Thymus (tissue), 11 donors: ENCODE results near the gene NSUN4. TPM values are rescaled to one million over a fixed set of nuclear protein-coding genes. Genes with fewer than 3 reads are reported as not detected.

Experiments
- DNase-seq, 9 donors: peaks; one replicate each; pipeline ENCODE4 v3.0.0-alpha.2; 2013; ENCODE audit warnings: low spot score in 9 of 9, low read depth in 6 of 9, missing footprints in 1 of 9
- H3K27ac ChIP-seq, 2 donors: one replicate each; pipeline ENCODE4 v1.5.1; 2013; ENCODE audit warnings: control low read depth in 1 of 2, low read depth in 1 of 2, low read length in 1 of 2, mild to moderate bottlenecking in 1 of 2, moderate library complexity in 1 of 2
- H3K27me3 ChIP-seq, 2 donors: one replicate each; pipeline ENCODE4 v1.5.1; 2013; ENCODE audit warnings: low read length in 1 of 2; ENCODE audit not compliant: control insufficient read depth in 2 of 2, insufficient read depth in 1 of 2
- H3K36me3 ChIP-seq, 2 donors: one replicate each; pipeline ENCODE4 v1.5.1; 2013; ENCODE audit warnings: low read length in 1 of 2, mild to moderate bottlenecking in 1 of 2, moderate library complexity in 1 of 2; ENCODE audit not compliant: control insufficient read depth in 2 of 2, insufficient read depth in 2 of 2
- H3K4me1 ChIP-seq, 2 donors: one replicate each; pipeline ENCODE4 v1.5.1; 2013; ENCODE audit warnings: low read length in 2 of 2; ENCODE audit not compliant: control insufficient read depth in 2 of 2, insufficient read depth in 2 of 2
- H3K4me3 ChIP-seq, 2 donors: one replicate each; pipeline ENCODE4 v1.5.1; 2013; ENCODE audit warnings: low read length in 2 of 2, control low read depth in 1 of 2, mild to moderate bottlenecking in 1 of 2
- H3K9me3 ChIP-seq, 2 donors: one replicate each; pipeline ENCODE4 v1.5.1; 2013; ENCODE audit warnings: low read length in 1 of 2, mild to moderate bottlenecking in 1 of 2; ENCODE audit not compliant: control insufficient read depth in 2 of 2, insufficient read depth in 1 of 2
- WGBS: extraction: QIAGEN DNeasy Blood & Tissue Kit; methylation state at CpG from one replicate; pipeline ENCODE4 v1.1.7; 2013; 5-methylcytosine and 5-hydroxymethylcytosine counted together
- polyA plus RNA-seq: library from polyadenylated mRNA; stranded (reverse); fragments of 200-250 nt; gene quantifications from one replicate; pipeline ENCODE4 v1.2.3, GENCODE V29; 2013
- total RNA-seq: library from RNA; stranded (reverse); fragments of 120-200 nt; gene quantifications from one replicate; pipeline ENCODE4 v1.2.4, GENCODE V29; 2013
- donor health status: healthy.

The NSUN4 gene
- total and polyA plus RNA-seq, 2 donors = 9.9 to 10.0 TPM

DNA sequence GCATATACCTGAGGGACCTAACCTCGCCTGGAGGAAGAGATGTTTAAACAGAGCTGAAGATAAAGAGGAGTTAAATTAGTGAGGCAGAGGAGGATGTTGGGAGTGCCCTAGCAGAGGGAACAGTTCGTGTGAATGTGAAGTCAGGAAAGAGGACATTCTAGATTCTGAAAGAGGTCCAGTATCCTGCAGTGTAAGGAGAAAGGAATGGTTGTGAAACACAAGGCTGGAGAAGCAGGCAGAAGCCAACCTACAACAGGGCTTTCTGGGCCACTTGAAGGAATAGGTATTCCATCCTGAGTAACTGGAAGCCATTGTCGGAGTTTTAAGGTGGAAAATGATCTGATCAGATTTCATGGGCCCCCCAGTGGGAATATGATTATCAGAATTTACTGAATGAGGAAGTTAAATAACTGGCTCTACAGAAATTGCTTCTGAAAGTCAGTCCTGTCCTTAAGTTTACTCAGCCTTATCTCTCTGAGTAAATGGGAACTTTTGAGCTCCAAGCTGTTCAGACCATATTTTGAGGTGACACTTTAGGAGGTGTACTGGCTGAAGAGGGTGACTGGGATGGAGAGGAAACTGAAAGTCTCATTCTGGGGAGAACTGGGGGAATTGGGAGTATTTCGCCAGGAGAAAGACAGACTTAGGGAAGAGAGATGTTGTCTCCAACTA is 29.1 kb downstream of the NSUN4 start:
- Histone ChIP-seq H3K9me3 (no peaks in the 10 kb centered on the region), H3K4me3 (no peak overlapping the region), H3K27me3 (no peaks in the 10 kb centered on the region), H3K27ac (no peak overlapping the region), H3K4me1 (no peaks in the 10 kb centered on the region), H3K36me3 (peaks cover 14 to 15% of the 10 kb centered on the region in 2 donors)
- WGBS = 94% methylated on average over 4 of the region's 4 CpGs
- DNase-seq = no peak

DNA sequence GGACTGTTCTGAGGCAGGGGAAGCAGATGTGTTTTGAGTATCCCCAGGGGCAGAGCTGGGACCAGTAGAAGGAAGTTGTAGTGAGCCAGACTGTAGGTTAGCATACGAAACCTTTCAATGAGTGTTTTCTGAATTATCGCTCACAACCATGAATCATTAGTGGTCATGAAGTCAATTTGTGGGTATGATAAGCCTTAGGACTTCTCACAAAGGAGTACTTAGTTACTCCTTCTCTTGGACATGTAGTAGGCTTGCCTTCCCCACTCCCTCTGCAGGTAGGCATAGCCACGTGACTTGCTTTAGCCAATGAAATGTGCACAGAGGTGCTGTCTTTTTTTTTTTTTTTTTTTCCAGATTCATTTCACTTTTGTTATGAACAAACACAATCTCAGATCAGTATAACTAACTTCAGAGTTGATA is 29.6 kb downstream of the NSUN4 start:
- WGBS = 96% methylated on average over 3 of the region's 3 CpGs
- DNase-seq = no peak
- no peaks in the 10 kb centered on the region for H3K4me1 ChIP-seq
- H3K9me3 ChIP-seq = no peaks in the 10 kb centered on the region
- H3K27me3 ChIP-seq = no peaks in the 10 kb centered on the region
- H3K4me3 ChIP-seq = no peak overlapping the region
- peaks cover 12 to 15% of the 10 kb centered on the region in 2 donors for H3K36me3 ChIP-seq
- H3K27ac ChIP-seq = no peak overlapping the region

DNA sequence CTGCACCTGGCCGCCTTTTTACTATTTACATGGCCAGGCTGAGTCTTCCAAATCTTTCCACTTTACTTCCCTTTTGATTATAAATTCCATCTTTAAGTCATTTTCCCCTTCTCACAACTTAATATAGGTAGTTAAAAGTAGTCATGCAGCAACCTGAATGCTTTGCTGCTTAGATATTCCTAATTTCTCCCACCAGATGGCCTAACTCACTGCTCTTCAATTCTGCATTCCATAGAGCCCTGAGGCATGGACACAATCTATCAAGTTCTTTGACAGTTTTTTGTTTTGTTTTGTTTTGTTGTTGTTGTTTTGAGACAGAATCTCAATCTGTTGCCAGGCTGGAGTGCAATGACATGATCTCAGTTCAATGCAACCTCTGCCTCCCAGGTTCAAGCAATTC is 31.8 kb downstream of the NSUN4 start:
- Histone ChIP-seq H3K36me3 (peaks cover 7 to 15% of the 10 kb centered on the region in 2 donors), H3K4me3 (no peak overlapping the region), H3K27ac (no peak overlapping the region), H3K27me3 (no peaks in the 10 kb centered on the region), H3K9me3 (no peaks in the 10 kb centered on the region), H3K4me1 (no peaks in the 10 kb centered on the region)
- WGBS = 100% methylated on average over 1 of the region's 1 CpG
- DNase-seq = no peak

DNA sequence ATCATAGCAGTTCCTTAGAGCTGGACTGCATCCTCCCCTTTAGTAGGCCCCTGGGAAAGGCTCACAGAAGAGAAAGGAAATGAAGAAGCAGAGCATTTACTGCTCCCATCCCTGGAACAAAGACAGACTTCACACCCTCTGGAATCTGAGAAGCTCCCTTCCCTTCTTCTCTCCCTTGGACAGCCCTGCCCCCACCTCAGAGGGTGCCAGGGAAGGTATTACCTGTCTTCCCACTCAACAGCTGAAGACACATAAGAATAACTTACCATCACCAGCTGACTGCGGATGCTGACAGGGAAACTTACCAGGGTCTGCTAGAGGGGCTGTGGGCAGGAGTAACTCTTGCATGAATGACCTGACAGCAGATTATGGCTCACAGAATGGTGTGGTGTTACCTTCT is 39.4 kb downstream of the NSUN4 start:
- no peaks in the 10 kb centered on the region for H3K4me1 ChIP-seq
- no peaks in the 10 kb centered on the region for H3K27me3 ChIP-seq
- no peak overlapping the region for H3K27ac ChIP-seq
- H3K4me3 ChIP-seq = no peak overlapping the region
- WGBS = 96% methylated on average over 1 of the region's 1 CpG
- no peak for DNase-seq
- no peaks in the 10 kb centered on the region for H3K36me3 ChIP-seq
- peaks cover 0 to 5% of the 10 kb centered on the region in 2 donors for H3K9me3 ChIP-seq

DNA sequence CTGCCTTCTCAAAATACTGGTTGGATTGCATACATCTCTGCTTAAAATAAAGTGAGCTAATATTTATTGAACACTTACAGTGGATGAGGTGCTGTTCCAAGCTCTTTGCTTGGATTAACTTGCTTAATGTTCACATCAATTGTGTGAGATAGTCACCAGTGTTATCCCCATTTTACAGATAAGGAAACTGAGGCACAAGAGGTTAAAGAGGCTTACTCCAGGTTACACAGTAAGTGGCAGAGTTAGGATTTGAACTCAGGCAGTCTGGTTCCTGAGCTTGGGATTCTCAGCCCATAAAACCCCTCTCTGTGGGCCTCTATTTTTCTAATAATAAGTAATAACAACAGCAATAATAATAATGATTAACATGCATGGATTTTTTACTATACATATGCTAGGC is 39.9 kb downstream of the NSUN4 start:
- peaks cover 0 to 5% of the 10 kb centered on the region in 2 donors for H3K9me3 ChIP-seq
- no peaks in the 10 kb centered on the region for H3K27me3 ChIP-seq
- H3K4me3 ChIP-seq = no peak overlapping the region
- H3K27ac ChIP-seq = no peak overlapping the region
- H3K36me3 ChIP-seq = no peaks in the 10 kb centered on the region
- no peaks in the 10 kb centered on the region for H3K4me1 ChIP-seq
- no peak for DNase-seq

DNA sequence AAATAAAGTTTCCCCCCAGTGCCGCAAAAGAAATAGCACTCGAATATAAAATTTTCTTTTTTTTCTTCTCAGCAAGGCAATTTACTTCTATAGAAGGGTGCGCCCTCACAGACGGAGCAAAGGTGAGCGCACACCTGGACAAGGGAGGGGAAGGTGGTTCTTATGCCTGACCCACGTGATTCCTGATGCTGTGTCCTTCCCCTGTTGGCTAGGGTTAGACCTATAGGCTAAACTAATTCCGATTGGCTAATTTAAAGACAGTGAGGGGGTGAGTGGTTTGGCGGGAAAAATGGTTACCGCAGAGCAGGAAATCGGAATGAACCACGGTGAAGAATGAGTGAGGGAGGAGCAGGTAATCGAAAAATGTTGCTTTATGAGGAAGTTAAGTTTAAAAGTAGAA is 52.9 kb downstream of the NSUN4 start:
- Histone ChIP-seq H3K27ac (no peak overlapping the region), H3K4me3 (no peak overlapping the region), H3K4me1 (peaks cover 0 to 12% of the 10 kb centered on the region in 2 donors), H3K9me3 (peaks cover 4 to 18% of the 10 kb centered on the region in 2 donors), H3K27me3 (peaks cover 0 to 27% of the 10 kb centered on the region in 2 donors), H3K36me3 (no peaks in the 10 kb centered on the region)
- 95% methylated on average over 12 of the region's 12 CpGs for WGBS
- DNase-seq = no peak

DNA sequence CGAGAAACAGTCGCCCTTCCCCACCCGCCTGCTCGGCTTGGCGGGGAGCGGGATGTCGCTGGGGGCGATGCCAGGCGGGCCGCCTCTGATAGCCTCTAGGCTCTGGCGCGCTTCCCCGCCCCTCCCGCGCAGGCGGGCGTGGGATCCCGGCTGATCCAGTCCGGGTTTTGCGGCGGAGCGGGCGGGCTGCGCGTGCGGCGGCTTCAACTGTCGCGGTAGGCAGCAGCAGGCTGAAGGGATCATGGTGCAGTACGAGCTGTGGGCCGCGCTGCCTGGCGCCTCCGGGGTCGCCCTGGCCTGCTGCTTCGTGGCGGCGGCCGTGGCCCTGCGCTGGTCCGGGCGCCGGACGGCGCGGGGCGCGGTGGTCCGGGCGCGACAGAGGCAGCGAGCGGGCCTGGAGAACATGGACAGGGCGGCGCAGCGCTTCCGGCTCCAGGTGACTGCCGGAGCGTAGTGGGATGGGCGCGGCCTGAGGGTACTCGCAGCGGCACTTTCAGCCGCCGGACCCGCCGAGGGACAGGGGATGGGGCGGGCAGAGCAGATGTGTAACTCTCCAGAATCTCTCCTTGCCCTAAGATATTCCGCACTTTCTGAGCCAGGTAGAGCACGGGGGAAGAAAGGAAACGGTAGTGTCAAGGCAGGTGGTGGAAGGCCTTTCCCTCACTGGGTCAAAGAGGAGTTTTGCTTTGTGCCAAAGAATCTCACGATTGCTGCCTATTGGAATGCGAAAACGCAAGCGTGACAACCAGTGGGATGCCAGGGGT is 53.7 kb downstream of the NSUN4 start, which contains the start of gene FAAH:
Gene FAAH (plus strand): TSS at position 210 of the 764 bp plus-strand sequence. CDS start 32 bp downstream, at position 242.
- 6% methylated on average over 75 of the region's 75 CpGs for WGBS
- H3K27ac ChIP-seq = no peak within 1 kb of the TSS
- H3K4me1 ChIP-seq = peaks cover 0 to 12% of the 10 kb centered on the region in 2 donors
- no peaks in the 10 kb centered on the region for H3K36me3 ChIP-seq
- peak in 8 of 9 donors; percentile 37 to 80 (median 56) for DNase-seq
- H3K27me3 ChIP-seq = peaks cover 0 to 27% of the 10 kb centered on the region in 2 donors
- peak within 1 kb of the TSS; percentile 45 to 72 for H3K4me3 ChIP-seq
- peaks cover 4 to 18% of the 10 kb centered on the region in 2 donors for H3K9me3 ChIP-seq

DNA sequence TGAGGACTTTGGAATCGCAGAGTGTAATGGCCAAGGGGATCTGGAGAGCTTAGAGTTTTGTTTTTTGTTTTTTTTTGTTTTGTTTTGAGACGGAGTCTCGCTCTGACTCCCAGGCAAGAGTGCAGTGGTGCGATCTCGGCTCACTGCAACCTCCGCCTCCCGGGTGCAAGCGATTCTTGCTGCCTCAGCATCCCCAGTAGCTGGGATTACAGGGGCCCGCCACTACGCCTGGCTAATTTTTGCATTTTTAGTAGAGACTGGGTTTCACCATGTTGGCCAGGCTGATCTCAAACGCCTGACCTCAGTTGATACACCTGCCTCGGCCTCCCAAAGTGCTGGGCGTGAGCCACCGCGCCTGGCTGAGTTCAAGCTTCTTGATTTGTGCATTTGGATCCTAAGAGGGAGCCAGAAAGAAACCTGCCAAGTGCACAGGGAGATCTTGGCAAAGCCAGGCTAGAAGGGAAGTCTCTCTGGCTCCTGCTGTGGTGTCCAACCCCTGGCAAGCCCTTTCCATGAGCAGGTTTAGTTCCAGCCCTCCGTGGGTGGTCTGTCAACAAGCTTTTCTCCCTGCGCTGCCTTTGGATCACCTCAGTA is 54.4 kb downstream of the NSUN4 start:
- Histone ChIP-seq H3K4me1 (peaks cover 0 to 14% of the 10 kb centered on the region in 2 donors), H3K27ac (no peak overlapping the region), H3K4me3 (peak overlapping the region; percentile 45 to 72), H3K36me3 (no peaks in the 10 kb centered on the region), H3K9me3 (peaks cover 4 to 18% of the 10 kb centered on the region in 2 donors), H3K27me3 (peaks cover 0 to 27% of the 10 kb centered on the region in 2 donors)
- 81% methylated on average over 17 of the region's 17 CpGs for WGBS
- no peak for DNase-seq
